ENCODE measurements around the gene SNRK. TPM values are rescaled to one million over a fixed set of nuclear protein-coding genes. Genes with fewer than 3 reads are reported as not detected.

SNRK gene
- total RNA-seq, 1 donor from 2014 or later = 50.6 TPM

GRCh38 chr3:43319376-43319775, 33.0 kb downstream of the SNRK start:
- Histone ChIP-seq H3K9ac (ENCODE audit: low read depth in 1 of 3, low read length in 3 of 3) (no peak overlapping the region), H3K9me3 (ENCODE audit: control insufficient read depth in 3 of 3, low read length in 3 of 3) (no peaks in the 10 kb centered on the region), H3K27me3 (ENCODE audit: control insufficient read depth in 3 of 3, insufficient read depth in 3 of 3, low read length in 3 of 3) (no peaks in the 10 kb centered on the region), H3K4me1 (ENCODE audit: control insufficient read depth in 3 of 3, insufficient read depth in 3 of 3, low read length in 3 of 3) (peaks cover 15 to 26% (median 25%) of the 10 kb centered on the region in 3 donors), H3K36me3 (ENCODE audit: control insufficient read depth in 3 of 3, insufficient read depth in 3 of 3, low read length in 3 of 3) (no peaks in the 10 kb centered on the region), H3K27ac (ENCODE audit: low read depth, low read length) (peak overlapping the region; percentile 37), H3K4me3 (ENCODE audit: low read length in 3 of 3) (peak overlapping the region in 2 of 3 donors; percentile 22)

- Histone ChIP-seq H3K36me3 (ENCODE audit: control insufficient read depth in 3 of 3, insufficient read depth in 3 of 3, low read length in 3 of 3) (no peaks in the 10 kb centered on the region), H3K27ac (ENCODE audit: low read depth, low read length) (peak overlapping the region; percentile 37), H3K27me3 (ENCODE audit: control insufficient read depth in 3 of 3, insufficient read depth in 3 of 3, low read length in 3 of 3) (no peaks in the 10 kb centered on the region), H3K9me3 (ENCODE audit: control insufficient read depth in 3 of 3, low read length in 3 of 3) (no peaks in the 10 kb centered on the region), H3K4me1 (ENCODE audit: control insufficient read depth in 3 of 3, insufficient read depth in 3 of 3, low read length in 3 of 3) (peaks cover 15 to 26% (median 25%) of the 10 kb centered on the region in 3 donors), H3K4me3 (ENCODE audit: low read length in 3 of 3) (peak overlapping the region in 1 of 3 donors; percentile 22), H3K9ac (ENCODE audit: low read depth in 1 of 3, low read length in 3 of 3) (no peak overlapping the region)
These were observed 33.5 kb downstream of the SNRK start for GRCh38 chr3:43319794-43320193.

- Histone ChIP-seq H3K4me1 (ENCODE audit: control insufficient read depth in 3 of 3, insufficient read depth in 3 of 3, low read length in 3 of 3) (peaks cover 15 to 26% (median 25%) of the 10 kb centered on the region in 3 donors), H3K9me3 (ENCODE audit: control insufficient read depth in 3 of 3, low read length in 3 of 3) (no peaks in the 10 kb centered on the region), H3K36me3 (ENCODE audit: control insufficient read depth in 3 of 3, insufficient read depth in 3 of 3, low read length in 3 of 3) (no peaks in the 10 kb centered on the region), H3K4me3 (ENCODE audit: low read length in 3 of 3) (no peak overlapping the region), H3K9ac (ENCODE audit: low read depth in 1 of 3, low read length in 3 of 3) (no peak overlapping the region), H3K27me3 (ENCODE audit: control insufficient read depth in 3 of 3, insufficient read depth in 3 of 3, low read length in 3 of 3) (no peaks in the 10 kb centered on the region), H3K27ac (ENCODE audit: low read depth, low read length) (no peak overlapping the region)
These were observed 33.9 kb downstream of the SNRK start for GRCh38 chr3:43320288-43320687.

- H3K4me3 ChIP-seq (ENCODE audit: low read length in 3 of 3) = no peak overlapping the region
- no peak overlapping the region for H3K27ac ChIP-seq (ENCODE audit: low read depth, low read length)
- no peaks in the 10 kb centered on the region for H3K27me3 ChIP-seq (ENCODE audit: control insufficient read depth in 3 of 3, insufficient read depth in 3 of 3, low read length in 3 of 3)
- no peaks in the 10 kb centered on the region for H3K9me3 ChIP-seq (ENCODE audit: control insufficient read depth in 3 of 3, low read length in 3 of 3)
- H3K36me3 ChIP-seq (ENCODE audit: control insufficient read depth in 3 of 3, insufficient read depth in 3 of 3, low read length in 3 of 3) = no peaks in the 10 kb centered on the region
- H3K4me1 ChIP-seq (ENCODE audit: control insufficient read depth in 3 of 3, insufficient read depth in 3 of 3, low read length in 3 of 3) = peaks cover 34 to 36% (median 35%) of the 10 kb centered on the region in 3 donors
- no peak overlapping the region for H3K9ac ChIP-seq (ENCODE audit: low read depth in 1 of 3, low read length in 3 of 3)
These were observed 37.2 kb downstream of the SNRK start for GRCh38 chr3:43323541-43323940.

GRCh38 chr3:43326891-43327581, 40.7 kb downstream of the SNRK start:
- H3K36me3 ChIP-seq (ENCODE audit: control insufficient read depth in 3 of 3, insufficient read depth in 3 of 3, low read length in 3 of 3) = no peaks in the 10 kb centered on the region
- H3K27ac ChIP-seq (ENCODE audit: low read depth, low read length) = peak overlapping the region; percentile 79
- H3K4me1 ChIP-seq (ENCODE audit: control insufficient read depth in 3 of 3, insufficient read depth in 3 of 3, low read length in 3 of 3) = peaks cover 22 to 30% (median 24%) of the 10 kb centered on the region in 3 donors
- no peaks in the 10 kb centered on the region for H3K27me3 ChIP-seq (ENCODE audit: control insufficient read depth in 3 of 3, insufficient read depth in 3 of 3, low read length in 3 of 3)
- H3K9ac ChIP-seq (ENCODE audit: low read depth in 1 of 3, low read length in 3 of 3) = peak overlapping the region in 2 of 3 donors; percentile 35 to 49
- H3K9me3 ChIP-seq (ENCODE audit: control insufficient read depth in 3 of 3, low read length in 3 of 3) = no peaks in the 10 kb centered on the region
- peak overlapping the region in 2 of 3 donors; percentile 24 to 46 for H3K4me3 ChIP-seq (ENCODE audit: low read length in 3 of 3)

GRCh38 chr3:43327582-43327979, 41.2 kb downstream of the SNRK start:
- Histone ChIP-seq H3K27me3 (ENCODE audit: control insufficient read depth in 3 of 3, insufficient read depth in 3 of 3, low read length in 3 of 3) (no peaks in the 10 kb centered on the region), H3K4me3 (ENCODE audit: low read length in 3 of 3) (peak overlapping the region in 1 of 3 donors; percentile 24), H3K36me3 (ENCODE audit: control insufficient read depth in 3 of 3, insufficient read depth in 3 of 3, low read length in 3 of 3) (peaks cover 0 to 2% (median 2%) of the 10 kb centered on the region in 3 donors), H3K9ac (ENCODE audit: low read depth in 1 of 3, low read length in 3 of 3) (no peak overlapping the region), H3K4me1 (ENCODE audit: control insufficient read depth in 3 of 3, insufficient read depth in 3 of 3, low read length in 3 of 3) (peaks cover 22 to 30% (median 24%) of the 10 kb centered on the region in 3 donors), H3K9me3 (ENCODE audit: control insufficient read depth in 3 of 3, low read length in 3 of 3) (no peaks in the 10 kb centered on the region), H3K27ac (ENCODE audit: low read depth, low read length) (peak overlapping the region; percentile 79)

- Histone ChIP-seq H3K27ac (ENCODE audit: low read depth, low read length) (peak overlapping the region; percentile 79), H3K4me3 (ENCODE audit: low read length in 3 of 3) (no peak overlapping the region), H3K4me1 (ENCODE audit: control insufficient read depth in 3 of 3, insufficient read depth in 3 of 3, low read length in 3 of 3) (peaks cover 22 to 30% (median 24%) of the 10 kb centered on the region in 3 donors), H3K9me3 (ENCODE audit: control insufficient read depth in 3 of 3, low read length in 3 of 3) (no peaks in the 10 kb centered on the region), H3K36me3 (ENCODE audit: control insufficient read depth in 3 of 3, insufficient read depth in 3 of 3, low read length in 3 of 3) (peaks cover 0 to 3% (median 3%) of the 10 kb centered on the region in 3 donors), H3K27me3 (ENCODE audit: control insufficient read depth in 3 of 3, insufficient read depth in 3 of 3, low read length in 3 of 3) (no peaks in the 10 kb centered on the region), H3K9ac (ENCODE audit: low read depth in 1 of 3, low read length in 3 of 3) (no peak overlapping the region)
These were observed 42.3 kb downstream of the SNRK start for GRCh38 chr3:43328653-43329052.

GRCh38 chr3:43330981-43331380, 44.6 kb downstream of the SNRK start:
- H3K4me1 ChIP-seq (ENCODE audit: control insufficient read depth in 3 of 3, insufficient read depth in 3 of 3, low read length in 3 of 3) = peaks cover 18 to 23% (median 20%) of the 10 kb centered on the region in 3 donors
- H3K4me3 ChIP-seq (ENCODE audit: low read length in 3 of 3) = no peak overlapping the region
- H3K27ac ChIP-seq (ENCODE audit: low read depth, low read length) = no peak overlapping the region
- no peak overlapping the region for H3K9ac ChIP-seq (ENCODE audit: low read depth in 1 of 3, low read length in 3 of 3)
- peaks cover 0 to 7% (median 3%) of the 10 kb centered on the region in 3 donors for H3K9me3 ChIP-seq (ENCODE audit: control insufficient read depth in 3 of 3, low read length in 3 of 3)
- H3K36me3 ChIP-seq (ENCODE audit: control insufficient read depth in 3 of 3, insufficient read depth in 3 of 3, low read length in 3 of 3) = peaks cover 2 to 12% (median 10%) of the 10 kb centered on the region in 3 donors
- H3K27me3 ChIP-seq (ENCODE audit: control insufficient read depth in 3 of 3, insufficient read depth in 3 of 3, low read length in 3 of 3) = no peaks in the 10 kb centered on the region

GRCh38 chr3:43331381-43331780, 45.0 kb downstream of the SNRK start:
- Histone ChIP-seq H3K9me3 (ENCODE audit: control insufficient read depth in 3 of 3, low read length in 3 of 3) (peaks cover 0 to 7% (median 6%) of the 10 kb centered on the region in 3 donors), H3K27me3 (ENCODE audit: control insufficient read depth in 3 of 3, insufficient read depth in 3 of 3, low read length in 3 of 3) (no peaks in the 10 kb centered on the region), H3K27ac (ENCODE audit: low read depth, low read length) (no peak overlapping the region), H3K9ac (ENCODE audit: low read depth in 1 of 3, low read length in 3 of 3) (no peak overlapping the region), H3K4me3 (ENCODE audit: low read length in 3 of 3) (no peak overlapping the region), H3K4me1 (ENCODE audit: control insufficient read depth in 3 of 3, insufficient read depth in 3 of 3, low read length in 3 of 3) (peaks cover 14 to 19% (median 16%) of the 10 kb centered on the region in 3 donors), H3K36me3 (ENCODE audit: control insufficient read depth in 3 of 3, insufficient read depth in 3 of 3, low read length in 3 of 3) (peaks cover 4 to 16% (median 10%) of the 10 kb centered on the region in 3 donors)

GRCh38 chr3:43334976-43335375, 48.6 kb downstream of the SNRK start:
- H3K4me1 ChIP-seq (ENCODE audit: control insufficient read depth in 3 of 3, insufficient read depth in 3 of 3, low read length in 3 of 3) = no peaks in the 10 kb centered on the region
- no peaks in the 10 kb centered on the region for H3K27me3 ChIP-seq (ENCODE audit: control insufficient read depth in 3 of 3, insufficient read depth in 3 of 3, low read length in 3 of 3)
- no peak overlapping the region for H3K27ac ChIP-seq (ENCODE audit: low read depth, low read length)
- peaks cover 3 to 14% (median 6%) of the 10 kb centered on the region in 3 donors for H3K9me3 ChIP-seq (ENCODE audit: control insufficient read depth in 3 of 3, low read length in 3 of 3)
- H3K9ac ChIP-seq (ENCODE audit: low read depth in 1 of 3, low read length in 3 of 3) = no peak overlapping the region
- H3K36me3 ChIP-seq (ENCODE audit: control insufficient read depth in 3 of 3, insufficient read depth in 3 of 3, low read length in 3 of 3) = peaks cover 25 to 35% (median 34%) of the 10 kb centered on the region in 3 donors
- H3K4me3 ChIP-seq (ENCODE audit: low read length in 3 of 3) = no peak overlapping the region
